ENCODE measurements around the gene SUPV3L1. TPM values are rescaled to one million over a fixed set of nuclear protein-coding genes. Genes with fewer than 3 reads are reported as not detected.

SUPV3L1 gene
- total and polyA plus RNA-seq, 9 of the 15 experiments (the other 6 are each of a cell fraction or from before 2014, with no cell fraction given) = 45.2 to 156 (median 92.6) TPM

DNA sequence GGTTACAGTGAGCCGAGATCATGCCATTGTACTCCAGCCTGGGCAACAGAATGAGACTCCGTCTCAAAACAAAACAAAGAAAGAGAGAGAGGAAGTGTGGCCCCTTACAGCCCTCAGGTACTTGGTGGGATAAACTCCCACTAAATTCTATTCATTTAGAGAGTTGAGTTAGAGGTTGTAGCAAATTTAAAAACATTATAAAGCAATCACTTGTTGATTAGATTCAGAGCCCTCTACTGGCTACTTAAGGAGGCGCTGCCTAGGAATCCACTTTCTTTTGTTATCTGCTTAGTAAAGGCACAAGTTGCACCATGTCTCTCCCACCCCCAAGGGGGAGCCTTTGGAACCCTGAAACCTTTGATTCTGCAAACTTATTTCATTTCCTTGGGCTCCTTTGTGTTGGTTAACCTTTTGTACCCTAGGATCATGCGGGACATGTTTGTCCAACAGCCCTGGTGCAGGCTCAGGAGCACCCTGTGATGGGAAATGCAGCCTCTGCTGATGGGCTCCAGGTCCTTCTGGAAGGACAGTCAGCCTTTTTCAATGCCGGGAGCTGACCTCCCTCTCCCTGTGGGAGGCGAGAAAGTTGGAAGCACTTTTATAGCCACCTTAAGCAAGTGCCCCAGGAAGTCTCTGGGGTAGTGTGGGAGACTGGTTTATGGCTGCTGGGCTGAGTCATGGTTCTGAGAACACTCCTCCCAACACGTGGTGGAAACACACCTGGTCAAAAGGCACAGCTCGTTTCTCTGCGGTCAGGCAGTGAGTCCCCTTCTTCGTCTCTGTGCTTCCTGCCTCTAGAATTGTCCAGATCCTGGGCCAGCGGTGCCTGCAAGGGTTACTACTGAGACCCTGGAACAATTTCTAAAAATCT, 42.4 kb downstream of the SUPV3L1 start (continued):
- peak; percentile 78 for TF ChIP-seq MAFF (IDR thresholded peaks at IDR 0.05; ENCODE audit: low read length)
- peak; percentile 55; the same call in 1 of the 2 replicates for TF ChIP-seq ZBTB9 (CRISPR knock-in tag; IDR thresholded peaks at IDR 0.05)
- TF ChIP-seq DMBX1 (CRISPR knock-in tag; IDR thresholded peaks at IDR 0.05; ENCODE audit: borderline replicate concordance) = peak; percentile 86
- peak; percentile 22; the same call in 1 of the 2 replicates for TF ChIP-seq TCF7 (IDR thresholded peaks at IDR 0.05; ENCODE audit: borderline replicate concordance)
- TF ChIP-seq SP1 (CRISPR knock-in tag; IDR thresholded peaks at IDR 0.05) = 0 out of 2 replicates have a peak, but pooled peaks have one; percentile 14
- peak; percentile 50 for TF ChIP-seq CBFA2T2 (conservative IDR thresholded peaks at IDR 0.05)
- no peak for TF ChIP-seq ZNF699 (CRISPR knock-in tag; IDR thresholded peaks at IDR 0.05; ENCODE audit: insufficient replicate concordance)
- TF ChIP-seq TEAD2 (tag; IDR thresholded peaks at IDR 0.05) = no peak
- TF ChIP-seq HDAC2 (IDR thresholded peaks at IDR 0.05) = peak; percentile 87
- TF ChIP-seq, protein P1, sequence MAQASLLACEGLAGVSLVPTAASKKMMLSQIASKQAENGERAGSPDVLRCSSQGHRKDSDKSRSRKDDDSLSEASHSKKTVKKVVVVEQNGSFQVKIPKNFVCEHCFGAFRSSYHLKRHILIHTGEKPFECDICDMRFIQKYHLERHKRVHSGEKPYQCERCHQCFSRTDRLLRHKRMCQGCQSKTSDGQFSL (CRISPR knock-in tag; IDR thresholded peaks at IDR 0.05) = no peak
- TF ChIP-seq, protein P1 (tag; IDR thresholded peaks at IDR 0.05) = 0 out of 4 replicates have a peak, but pooled peaks of 1 of the 2 experiments have one; percentile 29
- no peak for TF ChIP-seq RBM34 (IDR thresholded peaks at IDR 0.05; ENCODE audit: borderline replicate concordance, insufficient read depth, low read length)
- peak; percentile 83 for TF ChIP-seq BHLHE40 (IDR thresholded peaks at IDR 0.05; ENCODE audit: low read length)
- TF ChIP-seq, protein P2, sequence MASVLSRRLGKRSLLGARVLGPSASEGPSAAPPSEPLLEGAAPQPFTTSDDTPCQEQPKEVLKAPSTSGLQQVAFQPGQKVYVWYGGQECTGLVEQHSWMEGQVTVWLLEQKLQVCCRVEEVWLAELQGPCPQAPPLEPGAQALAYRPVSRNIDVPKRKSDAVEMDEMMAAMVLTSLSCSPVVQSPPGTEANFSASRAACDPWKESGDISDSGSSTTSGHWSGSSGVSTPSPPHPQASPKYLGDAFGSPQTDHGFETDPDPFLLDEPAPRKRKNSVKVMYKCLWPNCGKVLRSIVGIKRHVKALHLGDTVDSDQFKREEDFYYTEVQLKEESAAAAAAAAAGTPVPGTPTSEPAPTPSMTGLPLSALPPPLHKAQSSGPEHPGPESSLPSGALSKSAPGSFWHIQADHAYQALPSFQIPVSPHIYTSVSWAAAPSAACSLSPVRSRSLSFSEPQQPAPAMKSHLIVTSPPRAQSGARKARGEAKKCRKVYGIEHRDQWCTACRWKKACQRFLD (CRISPR knock-in tag; IDR thresholded peaks at IDR 0.05) = peak; percentile 44; the same call in 1 of the 2 replicates
- TF ChIP-seq ARID1B (IDR thresholded peaks at IDR 0.05) = peak; percentile 76
- TF ChIP-seq BACH1 (tag; IDR thresholded peaks at IDR 0.05) = peak; percentile 90; the same call in 1 of the 2 replicates
- TF ChIP-seq CEBPG (CRISPR knock-in tag; IDR thresholded peaks at IDR 0.05) = peak; percentile 64; the same call in 1 of the 2 replicates
- peak; percentile 34 to 79; a peak in 3 of 4 replicates for TF ChIP-seq CEBPG (tag; conservative IDR thresholded peaks at IDR 0.05 in 1 of 2, IDR thresholded peaks at IDR 0.05 in 1 of 2)
- TF ChIP-seq FOS (IDR thresholded peaks at IDR 0.05; ENCODE audit: extremely low read depth, insufficient read length) = peak; percentile 14
- no peak for TF ChIP-seq NR4A1 (CRISPR knock-in tag; IDR thresholded peaks at IDR 0.05)
- TF ChIP-seq NR4A1 (tag; IDR thresholded peaks at IDR 0.05) = peak; percentile 80; the same call in 1 of the 2 replicates
- peak; percentile 36; the same call in 1 of the 2 replicates for TF ChIP-seq ZNF133 (CRISPR knock-in tag; IDR thresholded peaks at IDR 0.05)
- no peak for TF ChIP-seq ZNF644 (tag; IDR thresholded peaks at IDR 0.05; ENCODE audit: low read depth)

Measured in K562 (cell line).